Endothelial cell of umbilical vein (primary cell): ENCODE measurements around the gene LNPEP.

Experiments
- CTCF ChIP-seq, 2 donors: IDR thresholded peaks; 1 replicate in 1 of 2; 2 replicates in 1 of 2; pipeline ENCODE4 v1.5.1; 2011; ENCODE audit warnings: low read length in 2 of 2, mild to moderate bottlenecking in 2 of 2, moderate library complexity in 2 of 2, control low read depth in 1 of 2, inconsistent platforms in 1 of 2, low read depth in 1 of 2; ENCODE audit not compliant: insufficient read depth in 1 of 2; ENCODE audit errors: extremely low read depth in 1 of 2
- EZH2 ChIP-seq: IDR thresholded peaks from 2 replicates; pipeline ENCODE4 v1.6.1; 2012; ENCODE audit warnings: borderline replicate concordance, low read depth, mild to moderate bottlenecking, moderate library complexity, low read length, inconsistent platforms; ENCODE audit not compliant: severe bottlenecking
- FOS ChIP-seq: IDR thresholded peaks from 2 replicates; pipeline ENCODE4 v1.6.1; 2011; ENCODE audit warnings: mild to moderate bottlenecking, low read length, moderate library complexity, borderline replicate concordance; ENCODE audit not compliant: insufficient read depth
- GATA2 ChIP-seq: IDR thresholded peaks from 2 replicates; pipeline ENCODE4 v1.7.0; 2011; ENCODE audit warnings: low read depth, mild to moderate bottlenecking, moderate library complexity, mixed read lengths, low read length; ENCODE audit not compliant: insufficient read length, insufficient read depth
- JUN ChIP-seq: IDR thresholded peaks from 2 replicates; pipeline ENCODE4 v1.6.1; 2011; ENCODE audit warnings: borderline replicate concordance, low read depth; ENCODE audit not compliant: insufficient read length, insufficient read depth
- MAX ChIP-seq: IDR thresholded peaks from 2 replicates; pipeline ENCODE4 v1.6.1; 2011; ENCODE audit not compliant: insufficient read depth, insufficient read length
- MYC ChIP-seq: IDR thresholded peaks from one replicate; pipeline ENCODE4 v1.6.1; 2011; ENCODE audit warnings: mild to moderate bottlenecking, low read depth, low read length
- POLR2A ChIP-seq: IDR thresholded peaks from 2 replicates; pipeline ENCODE4 v1.6.1; 2012; ENCODE audit warnings: low read depth, mild to moderate bottlenecking, control low read depth, low read length
- POLR2AphosphoS5 ChIP-seq: IDR thresholded peaks from 2 replicates; pipeline ENCODE4 v1.6.1; 2012; ENCODE audit warnings: low read depth, mild to moderate bottlenecking, control low read depth, low read length, moderate library complexity; ENCODE audit not compliant: insufficient read depth

- TF ChIP-seq CTCF (IDR thresholded peaks at IDR 0.05; ENCODE audit: extremely low read depth in 1 of 2, insufficient read depth in 1 of 2, low read depth in 1 of 2, low read length in 2 of 2) (no peak), MAX (no peak), POLR2A (no peak), POLR2AphosphoS5 (no peak), EZH2 (no peak), JUN (no peak), MYC (no peak), FOS (no peak), GATA2 (no peak)
These were observed 1.8 kb upstream of the LNPEP start for GRCh38 chr5:96933764-96934707.
